PC-9 (cell line): Measurements from ENCODE around the gene MSI2. TPM values are rescaled to one million over a fixed set of nuclear protein-coding genes. Genes with fewer than 3 reads are reported as not detected.
A peak's percentile ranks its signal among the peaks of the same experiment; 100 is the strongest.
"Not testable (repeated sequence)": the region's sequence is repeated elsewhere in the genome, so short reads cannot be mapped to it uniquely, and the experiment has no call there.

ENCODE experiments used
- BruUV-seq: library from RNA; stranded (reverse); fragments of 400-500 nt; replicated peaks from 2 replicates; lab custom pipeline; 2021; lab: Mats Ljungman, UMichigan
- CTCF ChIA-PET: fragments of 300-600 bp; sonication (Branson Sonifier 250); formaldehyde crosslinking; loops from one replicate; lab custom pipeline; 2022; ENCODE audit warnings: antibody characterized with exemption; lab: Charles Lee
- POLR2A ChIA-PET: fragments of 300-600 bp; sonication (Branson Sonifier 250); formaldehyde crosslinking; loops from one replicate; lab custom pipeline; 2022; ENCODE audit warnings: antibody characterized with exemption; ENCODE audit not compliant: unreplicated experiment; lab: Charles Lee
- DNase-seq, 2 experiments: peaks; one replicate each; pipeline versions ENCODE4 v3.0.0 to v3.0.0-alpha.2; 2015 to 2022; ENCODE audit warnings: mixed read lengths in 1 of 2
- H2AFZ ChIP-seq: fragments of 200-600 bp; sonication (generic); 2 replicates; pipeline ENCODE4 v1.8.1; 2017; ENCODE audit warnings: antibody characterized with exemption
- H3F3A ChIP-seq: fragments of 200-600 bp; sonication (generic); 2 replicates; pipeline ENCODE4 v1.8.1; 2017; ENCODE audit warnings: antibody characterized with exemption, mild to moderate bottlenecking, low read depth; ENCODE audit not compliant: insufficient read depth
- H3K27ac ChIP-seq: fragments of 200-600 bp; sonication (generic); 2 replicates; pipeline ENCODE4 v1.6.1; 2016; ENCODE audit warnings: mixed run types
- H3K27me3 ChIP-seq: fragments of 200-600 bp; sonication (generic); 2 replicates; pipeline ENCODE4 v1.6.1; 2016; ENCODE audit warnings: low read depth, mixed run types; ENCODE audit not compliant: insufficient read depth
- H3K36me3 ChIP-seq: fragments of 200-600 bp; sonication (generic); 2 replicates; pipeline ENCODE4 v1.6.1; 2016; ENCODE audit warnings: low read depth, mixed run types
- H3K4me1 ChIP-seq: fragments of 200-600 bp; sonication (generic); replicated peaks from 2 replicates; pipeline ENCODE4 v1.6.1; 2016; ENCODE audit warnings: mixed run types; ENCODE audit not compliant: insufficient read depth
- H3K4me2 ChIP-seq: fragments of 200-600 bp; sonication (generic); 2 replicates; pipeline ENCODE4 v1.6.1; 2017; ENCODE audit warnings: mixed run types
- H3K4me3 ChIP-seq: fragments of 200-600 bp; sonication (generic); 2 replicates; pipeline ENCODE4 v1.6.1; 2016; ENCODE audit warnings: mixed run types
- H3K79me2 ChIP-seq: fragments of 200-600 bp; sonication (generic); 2 replicates; pipeline ENCODE4 v1.6.1; 2017; ENCODE audit warnings: low read depth, mixed run types
- H3K9me2 ChIP-seq: fragments of 200-600 bp; sonication (generic); 2 replicates; pipeline ENCODE4 v1.8.1; 2017; ENCODE audit warnings: mild to moderate bottlenecking; ENCODE audit not compliant: insufficient read depth
- H3K9me3 ChIP-seq: fragments of 200-600 bp; sonication (generic); 2 replicates; pipeline ENCODE4 v1.8.1; 2016; ENCODE audit warnings: low read depth; ENCODE audit not compliant: insufficient read depth
- H4K20me1 ChIP-seq: fragments of 200-600 bp; sonication (generic); 2 replicates; pipeline ENCODE4 v1.8.1; 2017; ENCODE audit not compliant: insufficient read depth
- CTCF ChIP-seq: fragments of 200-600 bp; sonication (generic); conservative IDR thresholded peaks from 2 replicates; pipeline ENCODE4 v1.6.1; 2017; ENCODE audit warnings: mixed run types, antibody characterized with exemption, mild to moderate bottlenecking, moderate library complexity
- EZH2 ChIP-seq: fragments of 200-600 bp; sonication (generic); IDR thresholded peaks from 2 replicates; pipeline ENCODE4 v1.8.0; 2017; ENCODE audit warnings: antibody characterized with exemption, low read depth
- intact Hi-C: fragments of 100-400 bp; cut with micrococcal nuclease; formaldehyde crosslinking; loops from one replicate; pipeline ENCODE4 v1.10.0; 2022; ENCODE audit not compliant: unreplicated experiment
- total RNA-seq: library from RNA; stranded (reverse); gene quantifications from 2 replicates; pipeline ENCODE4 v1.2.3, GENCODE V29; 2021

Gene MSI2
- total RNA-seq, 1 experiment from 2014 or later, result 15.7 TPM

GRCh38 chr17:57296231-57296630 lies 39.9 kb downstream of the MSI2 start:
- no peaks in the 10 kb centered on the region for H3K9me3 ChIP-seq
- POLR2A ChIA-PET, result no interaction called here
- no peak overlapping the region for H3K4me2 ChIP-seq
- H3K79me2 ChIP-seq, result no peaks in the 10 kb centered on the region
- H3F3A ChIP-seq, result no peaks in the 10 kb centered on the region
- DNase-seq, result peak in 1 of 2 experiments; percentile 31
- no peaks in the 10 kb centered on the region for H3K9me2 ChIP-seq
- CTCF ChIA-PET, result no interaction called here
- intact Hi-C loops, result no loop called here
- no peak overlapping the region for H3K27ac ChIP-seq
- no peak overlapping the region for H3K4me3 ChIP-seq
- no TSS peak for BruUV-seq
- no peaks in the 10 kb centered on the region; the same call in 1 of the 2 replicates for H3K36me3 ChIP-seq
- no peak for TF ChIP-seq CTCF
- no peak for TF ChIP-seq EZH2
- H2AFZ ChIP-seq, result no peak overlapping the region
- H4K20me1 ChIP-seq, result no peaks in the 10 kb centered on the region
- peaks cover 8% of the 10 kb centered on the region; the same call in 1 of the 2 replicates for H3K27me3 ChIP-seq
- H3K4me1 ChIP-seq, result no peaks in the 10 kb centered on the region

- POLR2A ChIA-PET, result no interaction called here
- Histone ChIP-seq H2AFZ (no peak overlapping the region), H3K4me1 (no peaks in the 10 kb centered on the region), H3K27ac (no peak overlapping the region), H3K9me3 (no peaks in the 10 kb centered on the region), H3K4me3 (no peak overlapping the region), H3K27me3 (peaks cover 12% of the 10 kb centered on the region; the same call in 1 of the 2 replicates), H3K79me2 (no peaks in the 10 kb centered on the region), H4K20me1 (no peaks in the 10 kb centered on the region), H3K4me2 (no peak overlapping the region), H3F3A (no peaks in the 10 kb centered on the region), H3K36me3 (no peaks in the 10 kb centered on the region; the same call in 1 of the 2 replicates), H3K9me2 (no peaks in the 10 kb centered on the region)
- CTCF ChIA-PET, result no interaction called here
- DNase-seq, result peak in 1 of 2 experiments; percentile 8
- no peak for TF ChIP-seq CTCF
- no peak for TF ChIP-seq EZH2
- BruUV-seq, result no TSS peak
- intact Hi-C loops, result no loop called here
Measured at GRCh38 chr17:57299176-57299575, 42.9 kb downstream of the MSI2 start.

- H4K20me1 ChIP-seq, H3K4me2 ChIP-seq, H3K36me3 ChIP-seq, H3K9me3 ChIP-seq, H3K9me2 ChIP-seq, H2AFZ ChIP-seq, H3F3A ChIP-seq, DNase-seq, CTCF ChIA-PET, intact Hi-C loops, H3K27ac ChIP-seq, POLR2A ChIA-PET, H3K4me3 ChIP-seq, BruUV-seq, H3K4me1 ChIP-seq, H3K79me2 ChIP-seq: not testable (repeated sequence)
- H3K27me3 ChIP-seq, result peaks cover 18% of the 10 kb centered on the region; the same call in 1 of the 2 replicates
Measured at GRCh38 chr17:57300592-57300991, 44.3 kb downstream of the MSI2 start.
